Neural cell (in vitro differentiated cells): ENCODE measurements around the gene ITGA2B. TPM values are rescaled to one million over a fixed set of nuclear protein-coding genes. Genes with fewer than 3 reads are reported as not detected.
"Not testable (repeated sequence)": the region's sequence is repeated elsewhere in the genome, so short reads cannot be mapped to it uniquely, and the experiment has no call there.

Experiments
- H2AFZ ChIP-seq: fragments of 200-600, 300-800 bp; sonication (generic), shearing (Covaris generic); 2 replicates; pipeline ENCODE4 v1.6.0; 2014; ENCODE audit warnings: low read depth, mild to moderate bottlenecking, antibody characterized with exemption, low read length, moderate library complexity
- H3F3A ChIP-seq: fragments of 200-600 bp; shearing (Covaris generic); 2 replicates; pipeline ENCODE4 v1.6.1; 2016; ENCODE audit warnings: mild to moderate bottlenecking, moderate library complexity, mixed read lengths, antibody characterized with exemption, low read length; ENCODE audit not compliant: insufficient read depth, poor library complexity, severe bottlenecking
- H3K27ac ChIP-seq: fragments of 200-600, 300-800 bp; sonication (generic), shearing (Covaris generic); 2 replicates; pipeline ENCODE4 v1.5.1; 2014; ENCODE audit warnings: mild to moderate bottlenecking, low read length, moderate library complexity
- H3K27me3 ChIP-seq: fragments of 300-800, 200-600 bp; sonication (generic), shearing (Covaris generic); 2 replicates; pipeline ENCODE4 v1.6.0; 2014; ENCODE audit warnings: mild to moderate bottlenecking, low read depth, low read length, moderate library complexity; ENCODE audit not compliant: insufficient read depth
- H3K36me3 ChIP-seq: fragments of 300-800, 200-600 bp; sonication (generic), shearing (Covaris generic); 2 replicates; pipeline ENCODE4 v1.5.1; 2014; ENCODE audit warnings: mild to moderate bottlenecking, antibody characterized with exemption, low read length, moderate library complexity; ENCODE audit not compliant: insufficient read depth
- H3K4me2 ChIP-seq: fragments of 300-800, 200-600 bp; sonication (generic), shearing (Covaris generic); 2 replicates; pipeline ENCODE4 v1.6.0; 2014; ENCODE audit warnings: mild to moderate bottlenecking, low read length
- H3K4me3 ChIP-seq: fragments of 300-800, 200-600 bp; sonication (generic), shearing (Covaris generic); 2 replicates; pipeline ENCODE4 v1.5.1; 2014; ENCODE audit warnings: mild to moderate bottlenecking, low read length, moderate library complexity
- H3K79me2 ChIP-seq: fragments of 200-600 bp; shearing (Covaris generic); replicated peaks from 2 replicates; pipeline ENCODE4 v1.6.0; 2014; ENCODE audit warnings: mild to moderate bottlenecking, low read length, moderate library complexity; ENCODE audit not compliant: insufficient read depth
- H3K9ac ChIP-seq: fragments of 300-800, 200-600 bp; sonication (generic), shearing (Covaris generic); 2 replicates; pipeline ENCODE4 v1.6.1; 2016; ENCODE audit warnings: mild to moderate bottlenecking, low read length, mixed read lengths
- H3K9me2 ChIP-seq: fragments of 200-600 bp; shearing (Covaris generic); 2 replicates; pipeline ENCODE4 v1.6.1; 2016; ENCODE audit warnings: mild to moderate bottlenecking, low read length, mixed read lengths; ENCODE audit not compliant: insufficient read depth
- H3K9me3 ChIP-seq: fragments of 200-600, 300-800 bp; sonication (generic), shearing (Covaris generic); 2 replicates; pipeline ENCODE4 v1.6.1; 2016; ENCODE audit warnings: mild to moderate bottlenecking, mixed run types, low read length, moderate library complexity, mixed read lengths
- H4K20me1 ChIP-seq: fragments of 200-600 bp; shearing (Covaris generic); 2 replicates; pipeline ENCODE4 v1.6.1; 2016; ENCODE audit warnings: mild to moderate bottlenecking, mixed run types; ENCODE audit not compliant: insufficient read depth
- CTCF ChIP-seq: fragments of 450-650 bp; IDR thresholded peaks from 2 replicates; pipeline ENCODE4 v1.5.1; 2014; ENCODE audit warnings: antibody characterized with exemption, mild to moderate bottlenecking, moderate library complexity; ENCODE audit not compliant: poor library complexity, severe bottlenecking
- EP300 ChIP-seq: fragments of 450-650 bp; conservative IDR thresholded peaks from 2 replicates; pipeline ENCODE4 v1.6.1; 2014; ENCODE audit warnings: antibody characterized with exemption, mild to moderate bottlenecking, moderate library complexity; ENCODE audit not compliant: poor library complexity, severe bottlenecking
- EZH2 ChIP-seq: fragments of 200-600, 300-800 bp; shearing (Covaris generic), sonication (generic); IDR thresholded peaks from 2 replicates; pipeline ENCODE4 v1.6.1; 2014; ENCODE audit warnings: antibody characterized with exemption, low read length, borderline replicate concordance, mild to moderate bottlenecking; ENCODE audit not compliant: insufficient read depth, poor library complexity, severe bottlenecking
- MXI1 ChIP-seq: fragments of 450-650 bp; conservative IDR thresholded peaks from 2 replicates; pipeline ENCODE4 v1.6.1; 2014; ENCODE audit warnings: antibody characterized with exemption, mild to moderate bottlenecking; ENCODE audit not compliant: poor library complexity, severe bottlenecking
- POLR2AphosphoS5 ChIP-seq: IDR thresholded peaks from 2 replicates; pipeline ENCODE4 v1.6.1; 2012
- RAD21 ChIP-seq: fragments of 450-650 bp; conservative IDR thresholded peaks from 2 replicates; pipeline ENCODE4 v1.6.1; 2014; ENCODE audit warnings: antibody characterized with exemption, mild to moderate bottlenecking, moderate library complexity
- REST ChIP-seq: IDR thresholded peaks from 2 replicates; pipeline ENCODE4 v1.6.1; 2012; ENCODE audit warnings: borderline replicate concordance
- SMC3 ChIP-seq: fragments of 450-650 bp; conservative IDR thresholded peaks from 2 replicates; pipeline ENCODE4 v1.6.1; 2014; ENCODE audit warnings: antibody characterized with exemption, mild to moderate bottlenecking, moderate library complexity; ENCODE audit not compliant: poor library complexity
- TAF1 ChIP-seq: IDR thresholded peaks from 2 replicates; pipeline ENCODE4 v1.6.1; 2012; ENCODE audit warnings: low read depth
- polyA plus RNA-seq: library from polyadenylated mRNA; depleted of rRNA; stranded (reverse); fragments of >200 nt; gene quantifications from 2 replicates; pipeline ENCODE4 v1.2.3, GENCODE V29; 2014

Gene ITGA2B
- polyA plus RNA-seq, 1 donor from 2014 or later: 3.1 TPM

GRCh38 chr17:44374306-44375195, 14.9 kb downstream of the ITGA2B start:
- Histone ChIP-seq H3K4me2 (no peak overlapping the region), H3K79me2 (no peaks in the 10 kb centered on the region), H3F3A (no peaks in the 10 kb centered on the region), H3K9me2 (no peaks in the 10 kb centered on the region), H3K9me3 (no peaks in the 10 kb centered on the region), H2AFZ (no peak overlapping the region), H3K4me3 (no peak overlapping the region), H3K9ac (no peak overlapping the region), H3K36me3 (no peaks in the 10 kb centered on the region), H3K27ac (no peak overlapping the region), H4K20me1 (no peaks in the 10 kb centered on the region), H3K27me3 (no peaks in the 10 kb centered on the region)
- TF ChIP-seq EZH2 (no peak), RAD21 (no peak), EP300 (no peak)

GRCh38 chr17:44372036-44372435, 17.4 kb downstream of the ITGA2B start:
- Histone ChIP-seq H3K79me2 (no peaks in the 10 kb centered on the region), H3K27me3 (no peaks in the 10 kb centered on the region), H3K27ac (no peak overlapping the region), H3K4me3 (no peak overlapping the region), H3K36me3 (no peaks in the 10 kb centered on the region), H3K9ac (no peak overlapping the region), H3K9me2 (no peaks in the 10 kb centered on the region), H2AFZ (no peak overlapping the region), H3K9me3 (no peaks in the 10 kb centered on the region), H4K20me1 (no peaks in the 10 kb centered on the region), H3K4me2 (no peak overlapping the region), H3F3A (no peaks in the 10 kb centered on the region)
- no peak for TF ChIP-seq EP300
- no peak for TF ChIP-seq REST
- no peak for TF ChIP-seq TAF1
- no peak for TF ChIP-seq RAD21
- no peak for TF ChIP-seq EZH2
- no peak for TF ChIP-seq CTCF
- no peak for TF ChIP-seq MXI1
- no peak for TF ChIP-seq SMC3
- TF ChIP-seq POLR2AphosphoS5: no peak

- H3K4me2 ChIP-seq, H3K36me3 ChIP-seq, H3K9me2 ChIP-seq, H3F3A ChIP-seq, H3K9me3 ChIP-seq, H3K79me2 ChIP-seq, H3K4me3 ChIP-seq, H3K9ac ChIP-seq, H3K27ac ChIP-seq, H2AFZ ChIP-seq, H4K20me1 ChIP-seq, H3K27me3 ChIP-seq: not testable (repeated sequence)
Observed at GRCh38 chr17:44369414-44370023, 19.9 kb downstream of the ITGA2B start.

- H3K4me2 ChIP-seq, H3K27me3 ChIP-seq, H3K79me2 ChIP-seq, H3K4me3 ChIP-seq, H2AFZ ChIP-seq, H3F3A ChIP-seq, H3K9ac ChIP-seq, H3K27ac ChIP-seq, H4K20me1 ChIP-seq, H3K9me2 ChIP-seq, H3K9me3 ChIP-seq, H3K36me3 ChIP-seq: not testable (repeated sequence)
Observed at GRCh38 chr17:44368391-44369243, 20.8 kb downstream of the ITGA2B start.
